Activated CD4-positive, alpha-beta memory T cell treated with anti-CD3 and anti-CD28 coated beads for 36 hours (primary cell): ENCODE results near the gene ZNF827. TPM values are rescaled to one million over a fixed set of nuclear protein-coding genes. Genes with fewer than 3 reads are reported as not detected.

ENCODE experiments used
- CTCF ChIA-PET: fragments of 350-600 bp; sonication (Branson Sonifier 250); formaldehyde crosslinking; loops from one replicate; lab custom pipeline; 2021; ENCODE audit warnings: antibody characterized with exemption, inconsistent platforms; lab: Charles Lee
- POLR2A ChIA-PET: fragments of 350-600 bp; sonication (Branson Sonifier 250); formaldehyde crosslinking; loops from one replicate; lab custom pipeline; 2021; ENCODE audit warnings: antibody characterized with exemption; lab: Charles Lee
- DNase-seq: peaks from one replicate; pipeline ENCODE4 v3.0.0-alpha.2; 2020
- H3K27ac Mint-ChIP-seq: one replicate; pipeline ENCODE4 v1.8.0; 2021; ENCODE audit warnings: mixed read lengths
- H3K27me3 Mint-ChIP-seq: one replicate; pipeline ENCODE4 v1.8.0; 2021; ENCODE audit warnings: mixed read lengths
- H3K36me3 Mint-ChIP-seq: one replicate; pipeline ENCODE4 v1.8.0; 2021; ENCODE audit warnings: mixed read lengths
- H3K4me1 Mint-ChIP-seq: one replicate; pipeline ENCODE4 v1.8.0; 2021; ENCODE audit warnings: low read depth, mixed read lengths
- H3K4me3 Mint-ChIP-seq: one replicate; pipeline ENCODE4 v1.8.0; 2021; ENCODE audit warnings: mild to moderate bottlenecking, mixed read lengths
- H3K9me3 Mint-ChIP-seq: one replicate; pipeline ENCODE4 v1.8.0; 2021; ENCODE audit warnings: mixed read lengths
- intact Hi-C: fragments of 100-400 bp; cut with micrococcal nuclease; formaldehyde crosslinking; loops from one replicate; pipeline ENCODE4 v1.15.1; 2023
- total RNA-seq, 2 experiments: library from RNA; stranded (reverse); gene quantifications; one replicate each; pipeline ENCODE4 v1.2.3, GENCODE V29; 2021

The ZNF827 gene
- total RNA-seq, 2 experiments from 2014 or later: 17.3 to 17.7 TPM

- H3K36me3 Mint-ChIP-seq: peaks cover 32% of the 10 kb centered on the region
- H3K27ac Mint-ChIP-seq: no peak overlapping the region
- no peaks in the 10 kb centered on the region for H3K27me3 Mint-ChIP-seq
- no peak overlapping the region for H3K4me3 Mint-ChIP-seq
- POLR2A ChIA-PET: interaction anchor here (1.3 to 1.6 kb wide), 2 partner anchors 16 to 24 kb away, joined by 3 to 5 read pairs; no protein-coding TSS in a partner anchor
- intact Hi-C loops: no loop called here
- H3K4me1 Mint-ChIP-seq: peaks cover 46% of the 10 kb centered on the region
- CTCF ChIA-PET: interaction anchor here (1.6 kb wide), 1 partner anchor 12 kb away, joined by 7 read pairs; no protein-coding TSS in a partner anchor
- no peak for DNase-seq
- no peaks in the 10 kb centered on the region for H3K9me3 Mint-ChIP-seq
Measured at GRCh38 chr4:145830699-145831098, 107.9 kb downstream of the ZNF827 start.

- Mint-ChIP-seq H3K27ac (peak overlapping the region; percentile 71), H3K27me3 (no peaks in the 10 kb centered on the region), H3K4me3 (peak overlapping the region; percentile 46), H3K4me1 (peaks cover 46% of the 10 kb centered on the region), H3K9me3 (no peaks in the 10 kb centered on the region), H3K36me3 (peaks cover 40% of the 10 kb centered on the region)
- DNase-seq: peak; percentile 73
- ChIA-PET CTCF (interaction anchor here (0.6 to 1.6 kb wide), 3 partner anchors 13 to 345 kb away, joined by 3 to 7 read pairs (median 4); no protein-coding TSS in a partner anchor), POLR2A (interaction anchor here (0.6 to 1.6 kb wide), 4 partner anchors 15 to 212 kb away, joined by 3 to 8 read pairs (median 4); no protein-coding TSS in a partner anchor)
- intact Hi-C loops: loop anchor here (1.0 to 5.0 kb wide), 10 partner anchors 22 to 1971 kb away; partner anchors contain the start of genes MMAA, OTUD4 and ZNF827
Measured at GRCh38 chr4:145829629-145830395, 108.8 kb downstream of the ZNF827 start.

GRCh38 chr4:145828802-145829485, 109.7 kb downstream of the ZNF827 start:
- ChIA-PET POLR2A (interaction anchor here (1.0 to 2.1 kb wide), 4 partner anchors 14 to 22 kb away, joined by 3 to 9 read pairs (median 6); no protein-coding TSS in a partner anchor), CTCF (interaction anchor here (1.6 kb wide), 1 partner anchor 14 kb away, joined by 7 read pairs; no protein-coding TSS in a partner anchor)
- H3K4me1 Mint-ChIP-seq: peaks cover 46% of the 10 kb centered on the region
- peak; percentile 65 for DNase-seq
- H3K27ac Mint-ChIP-seq: peak overlapping the region; percentile 71
- intact Hi-C loops: loop anchor here (1.0 to 5.0 kb wide), 10 partner anchors 21 to 1972 kb away; partner anchors contain the start of genes MMAA, OTUD4 and ZNF827
- peaks cover 42% of the 10 kb centered on the region for H3K36me3 Mint-ChIP-seq
- no peak overlapping the region for H3K4me3 Mint-ChIP-seq
- no peaks in the 10 kb centered on the region for H3K27me3 Mint-ChIP-seq
- no peaks in the 10 kb centered on the region for H3K9me3 Mint-ChIP-seq

GRCh38 chr4:145827885-145828284, 110.7 kb downstream of the ZNF827 start:
- peak overlapping the region; percentile 40 for H3K27ac Mint-ChIP-seq
- H3K36me3 Mint-ChIP-seq: peaks cover 45% of the 10 kb centered on the region
- no peak overlapping the region for H3K4me3 Mint-ChIP-seq
- intact Hi-C loops: loop anchor here (2.0 to 5.0 kb wide), 3 partner anchors 341 to 1973 kb away; partner anchors contain the start of gene OTUD4
- peaks cover 46% of the 10 kb centered on the region for H3K4me1 Mint-ChIP-seq
- H3K9me3 Mint-ChIP-seq: no peaks in the 10 kb centered on the region
- ChIA-PET POLR2A (interaction anchor here (0.6 to 2.1 kb wide), 2 partner anchors 11 to 21 kb away, joined by 3 to 9 read pairs; no protein-coding TSS in a partner anchor), CTCF (no interaction called here)
- H3K27me3 Mint-ChIP-seq: no peaks in the 10 kb centered on the region
- peak; percentile 33 for DNase-seq

- Mint-ChIP-seq H3K4me3 (no peak overlapping the region), H3K27ac (no peak overlapping the region), H3K27me3 (no peaks in the 10 kb centered on the region), H3K36me3 (peaks cover 45% of the 10 kb centered on the region), H3K9me3 (no peaks in the 10 kb centered on the region), H3K4me1 (peaks cover 28% of the 10 kb centered on the region)
- DNase-seq: no peak
- ChIA-PET POLR2A (no interaction called here), CTCF (no interaction called here)
- intact Hi-C loops: loop anchor here (5.0 kb wide), 1 partner anchor 643 kb away; the partner anchor contains the start of gene OTUD4
Measured at GRCh38 chr4:145825255-145825654, 113.4 kb downstream of the ZNF827 start.

GRCh38 chr4:145824463-145824862, 114.2 kb downstream of the ZNF827 start:
- intact Hi-C loops: no loop called here
- no peak for DNase-seq
- Mint-ChIP-seq H3K4me1 (peaks cover 20% of the 10 kb centered on the region), H3K4me3 (no peak overlapping the region), H3K27ac (no peak overlapping the region), H3K36me3 (peaks cover 52% of the 10 kb centered on the region), H3K9me3 (no peaks in the 10 kb centered on the region), H3K27me3 (no peaks in the 10 kb centered on the region)
- CTCF ChIA-PET: no interaction called here
- POLR2A ChIA-PET: no interaction called here

- Mint-ChIP-seq H3K27me3 (no peaks in the 10 kb centered on the region), H3K9me3 (no peaks in the 10 kb centered on the region), H3K27ac (no peak overlapping the region), H3K4me3 (no peak overlapping the region), H3K4me1 (peaks cover 13% of the 10 kb centered on the region), H3K36me3 (peaks cover 57% of the 10 kb centered on the region)
- POLR2A ChIA-PET: no interaction called here
- CTCF ChIA-PET: no interaction called here
- no peak for DNase-seq
- intact Hi-C loops: no loop called here
Measured at GRCh38 chr4:145823743-145824142, 114.9 kb downstream of the ZNF827 start.

GRCh38 chr4:145822581-145822980, 116.0 kb downstream of the ZNF827 start:
- peaks cover 2% of the 10 kb centered on the region for H3K4me1 Mint-ChIP-seq
- no peak for DNase-seq
- H3K9me3 Mint-ChIP-seq: no peaks in the 10 kb centered on the region
- no peak overlapping the region for H3K4me3 Mint-ChIP-seq
- intact Hi-C loops: no loop called here
- no peaks in the 10 kb centered on the region for H3K27me3 Mint-ChIP-seq
- ChIA-PET CTCF (no interaction called here), POLR2A (no interaction called here)
- no peak overlapping the region for H3K27ac Mint-ChIP-seq
- peaks cover 58% of the 10 kb centered on the region for H3K36me3 Mint-ChIP-seq

GRCh38 chr4:145822181-145822580, 116.4 kb downstream of the ZNF827 start:
- H3K36me3 Mint-ChIP-seq: peaks cover 60% of the 10 kb centered on the region
- H3K27ac Mint-ChIP-seq: no peak overlapping the region
- ChIA-PET POLR2A (no interaction called here), CTCF (no interaction called here)
- no peaks in the 10 kb centered on the region for H3K9me3 Mint-ChIP-seq
- H3K4me1 Mint-ChIP-seq: peaks cover 5% of the 10 kb centered on the region
- H3K27me3 Mint-ChIP-seq: no peaks in the 10 kb centered on the region
- no peak for DNase-seq
- intact Hi-C loops: no loop called here
- no peak overlapping the region for H3K4me3 Mint-ChIP-seq

- peaks cover 58% of the 10 kb centered on the region for H3K36me3 Mint-ChIP-seq
- ChIA-PET CTCF (no interaction called here), POLR2A (no interaction called here)
- intact Hi-C loops: no loop called here
- H3K27ac Mint-ChIP-seq: no peak overlapping the region
- no peak overlapping the region for H3K4me3 Mint-ChIP-seq
- H3K9me3 Mint-ChIP-seq: no peaks in the 10 kb centered on the region
- H3K4me1 Mint-ChIP-seq: peaks cover 7% of the 10 kb centered on the region
- no peak for DNase-seq
- no peaks in the 10 kb centered on the region for H3K27me3 Mint-ChIP-seq
Measured at GRCh38 chr4:145821766-145822165, 116.9 kb downstream of the ZNF827 start.

GRCh38 chr4:145820407-145820806, 118.2 kb downstream of the ZNF827 start:
- intact Hi-C loops: no loop called here
- POLR2A ChIA-PET: no interaction called here

GRCh38 chr4:145819853-145820181, 118.8 kb downstream of the ZNF827 start:
- DNase-seq: no peak
- ChIA-PET CTCF (interaction anchor here (0.8 kb wide), 1 partner anchor 183 kb away, joined by 4 read pairs; no protein-coding TSS in a partner anchor), POLR2A (no interaction called here)
- peaks cover 26% of the 10 kb centered on the region for H3K4me1 Mint-ChIP-seq
- H3K9me3 Mint-ChIP-seq: no peaks in the 10 kb centered on the region
- H3K36me3 Mint-ChIP-seq: peaks cover 64% of the 10 kb centered on the region
- no peak overlapping the region for H3K4me3 Mint-ChIP-seq
- intact Hi-C loops: no loop called here
- no peak overlapping the region for H3K27ac Mint-ChIP-seq
- H3K27me3 Mint-ChIP-seq: no peaks in the 10 kb centered on the region

More at GRCh38 chr4:145820407-145820806, 118.2 kb downstream of the ZNF827 start:
- H3K4me1 Mint-ChIP-seq: peaks cover 20% of the 10 kb centered on the region
- H3K4me3 Mint-ChIP-seq: no peak overlapping the region
- CTCF ChIA-PET: interaction anchor here (0.8 kb wide), 1 partner anchor 183 kb away, joined by 4 read pairs; no protein-coding TSS in a partner anchor
- no peaks in the 10 kb centered on the region for H3K27me3 Mint-ChIP-seq
- peaks cover 63% of the 10 kb centered on the region for H3K36me3 Mint-ChIP-seq
- no peak overlapping the region for H3K27ac Mint-ChIP-seq
- no peak for DNase-seq
- H3K9me3 Mint-ChIP-seq: no peaks in the 10 kb centered on the region
